ENCODE results near the gene KCNQ2. TPM values are rescaled to one million over a fixed set of nuclear protein-coding genes. Genes with fewer than 3 reads are reported as not detected.

Gene KCNQ2
- total RNA-seq, 1 donor from 2014 or later = not detected

GRCh38 chr20:63397155-63397843, 75.2 kb downstream of the KCNQ2 start:
- no peak overlapping the region for H3K4me3 Mint-ChIP-seq
- no peaks in the 10 kb centered on the region for H3K27me3 Mint-ChIP-seq (ENCODE audit: insufficient read depth)
- no peak for DNase-seq (ENCODE audit: low spot score)
- H3K4me1 Mint-ChIP-seq (ENCODE audit: low read depth) = no peaks in the 10 kb centered on the region
- H3K9me3 Mint-ChIP-seq = no peaks in the 10 kb centered on the region
- no peaks in the 10 kb centered on the region for H3K36me3 Mint-ChIP-seq (ENCODE audit: low read depth)
- intact Hi-C loops (cut with micrococcal nuclease) = no loop called here
- no peak overlapping the region for H3K27ac Mint-ChIP-seq

DNA sequence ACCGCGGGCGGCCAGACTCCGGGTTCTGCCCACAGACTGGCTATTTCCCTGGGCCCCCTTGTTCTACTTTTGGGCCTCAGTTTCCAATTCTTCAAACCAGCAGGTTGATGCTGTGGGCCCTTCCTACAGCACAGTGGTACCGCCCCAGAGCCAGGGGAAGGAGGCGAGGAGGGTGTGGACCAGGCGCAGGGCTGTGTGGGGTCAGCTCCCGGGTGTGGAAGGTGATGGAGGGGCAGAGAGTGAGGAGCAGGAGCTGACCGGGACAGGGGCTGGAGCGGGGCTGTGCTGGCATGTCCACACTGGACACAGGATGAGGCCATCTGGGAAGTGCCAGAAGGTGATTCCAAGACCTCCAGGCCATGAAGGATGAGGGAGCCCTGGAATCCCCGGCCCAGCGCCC, 76.2 kb downstream of the KCNQ2 start:
- Mint-ChIP-seq H3K4me3 (no peak overlapping the region), H3K27me3 (ENCODE audit: insufficient read depth) (no peaks in the 10 kb centered on the region), H3K36me3 (ENCODE audit: low read depth) (no peaks in the 10 kb centered on the region), H3K9me3 (no peaks in the 10 kb centered on the region), H3K4me1 (ENCODE audit: low read depth) (no peaks in the 10 kb centered on the region), H3K27ac (no peak overlapping the region)
- no peak for DNase-seq (ENCODE audit: low spot score)
- intact Hi-C loops (cut with micrococcal nuclease) = no loop called here

DNA sequence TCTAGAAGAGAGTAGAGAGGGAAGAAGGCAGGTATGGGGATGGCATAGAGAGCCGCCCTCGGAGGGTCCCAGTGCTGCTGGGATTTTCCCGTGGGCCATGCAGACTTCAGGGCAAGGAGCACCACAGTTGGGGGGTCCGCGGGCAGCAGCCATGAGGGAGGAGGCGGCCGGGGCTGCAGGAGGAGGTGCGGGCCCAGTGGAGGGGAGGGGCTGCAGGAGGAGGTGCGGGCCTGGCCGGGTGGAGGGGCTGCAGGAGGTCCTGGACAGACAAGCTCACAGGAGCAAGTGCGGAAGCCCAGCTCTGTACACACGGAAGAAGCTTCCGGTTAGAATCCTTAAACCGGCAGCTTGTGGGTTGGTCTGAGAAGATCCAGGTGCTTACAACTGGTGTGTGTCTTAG, 76.7 kb downstream of the KCNQ2 start:
- intact Hi-C loops (cut with micrococcal nuclease) = no loop called here
- Mint-ChIP-seq H3K9me3 (no peaks in the 10 kb centered on the region), H3K36me3 (ENCODE audit: low read depth) (no peaks in the 10 kb centered on the region), H3K4me1 (ENCODE audit: low read depth) (no peaks in the 10 kb centered on the region), H3K27ac (no peak overlapping the region), H3K4me3 (no peak overlapping the region), H3K27me3 (ENCODE audit: insufficient read depth) (no peaks in the 10 kb centered on the region)
- no peak for DNase-seq (ENCODE audit: low spot score)

GRCh38 chr20:63394920-63395455, 77.5 kb downstream of the KCNQ2 start:
- H3K4me3 Mint-ChIP-seq = no peak overlapping the region
- no peak for DNase-seq (ENCODE audit: low spot score)
- no peaks in the 10 kb centered on the region for H3K36me3 Mint-ChIP-seq (ENCODE audit: low read depth)
- H3K9me3 Mint-ChIP-seq = no peaks in the 10 kb centered on the region
- H3K4me1 Mint-ChIP-seq (ENCODE audit: low read depth) = no peaks in the 10 kb centered on the region
- H3K27me3 Mint-ChIP-seq (ENCODE audit: insufficient read depth) = no peaks in the 10 kb centered on the region
- intact Hi-C loops (cut with micrococcal nuclease) = no loop called here
- no peak overlapping the region for H3K27ac Mint-ChIP-seq

- H3K4me3 Mint-ChIP-seq = no peak overlapping the region
- no peaks in the 10 kb centered on the region for H3K36me3 Mint-ChIP-seq (ENCODE audit: low read depth)
Measured at GRCh38 chr20:63394069-63394919, 78.2 kb downstream of the KCNQ2 start.

DNA sequence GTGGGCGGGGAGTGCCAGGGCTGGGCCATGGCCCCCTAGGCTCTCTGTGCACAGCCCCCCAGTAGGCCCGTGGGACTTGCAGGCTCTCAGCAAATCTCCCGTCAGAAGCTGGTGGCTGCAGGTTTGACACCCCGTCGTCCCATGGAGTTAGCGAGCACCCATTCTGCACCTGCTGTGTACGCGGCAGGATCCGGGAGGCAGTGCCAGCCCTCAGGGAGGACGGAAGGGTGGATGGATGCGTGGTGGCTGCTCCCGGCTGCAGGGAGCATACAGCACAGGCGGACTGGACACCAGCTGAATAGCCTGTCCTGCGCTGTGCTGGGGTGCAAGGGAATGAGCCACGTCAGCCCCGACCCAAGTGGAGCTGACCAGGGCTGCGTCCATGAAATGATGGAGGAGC, 78.9 kb downstream of the KCNQ2 start:
- Mint-ChIP-seq H3K27ac (no peak overlapping the region), H3K4me3 (no peak overlapping the region), H3K27me3 (ENCODE audit: insufficient read depth) (no peaks in the 10 kb centered on the region), H3K36me3 (ENCODE audit: low read depth) (no peaks in the 10 kb centered on the region), H3K9me3 (no peaks in the 10 kb centered on the region), H3K4me1 (ENCODE audit: low read depth) (no peaks in the 10 kb centered on the region)
- intact Hi-C loops (cut with micrococcal nuclease) = no loop called here
- DNase-seq (ENCODE audit: low spot score) = no peak

More at GRCh38 chr20:63394069-63394919, 78.2 kb downstream of the KCNQ2 start:
- intact Hi-C loops (cut with micrococcal nuclease) = no loop called here
- DNase-seq (ENCODE audit: low spot score) = no peak
- Mint-ChIP-seq H3K4me1 (ENCODE audit: low read depth) (no peaks in the 10 kb centered on the region), H3K27ac (no peak overlapping the region), H3K27me3 (ENCODE audit: insufficient read depth) (no peaks in the 10 kb centered on the region), H3K9me3 (no peaks in the 10 kb centered on the region)

DNA sequence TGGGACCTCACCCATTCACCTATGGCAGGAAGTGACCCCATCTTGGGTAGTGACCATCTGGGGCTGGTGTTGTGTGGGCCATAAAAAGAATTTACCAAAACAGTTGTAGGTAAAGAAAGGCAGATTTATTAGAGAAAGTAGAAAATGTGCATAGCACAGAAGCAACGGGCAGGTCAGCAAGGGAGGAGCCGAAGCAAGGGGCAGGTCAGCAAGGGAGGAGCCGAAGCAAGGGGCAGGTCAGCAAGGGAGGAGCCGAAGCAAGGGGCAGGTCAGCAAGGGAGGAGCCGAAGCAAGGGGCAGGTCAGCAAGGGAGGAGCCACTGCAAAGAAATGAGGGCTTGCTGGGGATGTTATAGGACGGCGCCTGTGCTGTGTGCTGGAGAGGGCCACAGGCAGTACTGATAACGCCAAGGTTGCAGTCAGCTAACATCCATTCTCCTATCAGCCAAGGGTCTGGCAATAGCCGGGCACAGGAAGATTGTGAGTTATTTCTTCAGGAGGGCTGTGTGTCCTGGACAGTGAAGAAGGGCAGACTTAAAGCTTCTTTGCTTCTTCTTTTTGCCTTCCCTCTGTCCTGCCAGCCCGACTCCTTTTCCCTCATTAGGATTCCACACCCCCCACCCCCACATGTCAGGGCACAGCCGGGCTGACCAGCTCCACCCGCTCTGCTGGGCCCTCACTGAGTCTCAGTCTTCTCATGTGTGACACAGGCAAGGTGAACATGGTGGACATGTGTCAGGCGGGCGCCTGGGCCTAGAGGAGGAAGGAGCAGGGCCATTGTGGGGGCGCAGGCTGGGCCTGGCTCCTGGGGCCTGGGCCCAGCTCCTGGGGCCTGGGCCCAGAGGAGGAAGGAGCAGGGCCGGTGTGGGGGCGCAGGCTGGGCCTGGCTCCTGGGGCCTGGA, 79.7 kb downstream of the KCNQ2 start:
- no peak overlapping the region for H3K4me3 Mint-ChIP-seq
- H3K27ac Mint-ChIP-seq = no peak overlapping the region
- intact Hi-C loops (cut with micrococcal nuclease) = no loop called here
- no peaks in the 10 kb centered on the region for H3K4me1 Mint-ChIP-seq (ENCODE audit: low read depth)
- peaks cover 5% of the 10 kb centered on the region for H3K9me3 Mint-ChIP-seq
- no peaks in the 10 kb centered on the region for H3K27me3 Mint-ChIP-seq (ENCODE audit: insufficient read depth)
- no peaks in the 10 kb centered on the region for H3K36me3 Mint-ChIP-seq (ENCODE audit: low read depth)
- DNase-seq (ENCODE audit: low spot score) = no peak

GRCh38 chr20:63387917-63388316, 84.5 kb downstream of the KCNQ2 start:
- Mint-ChIP-seq H3K27ac (no peak overlapping the region), H3K4me1 (ENCODE audit: low read depth) (no peaks in the 10 kb centered on the region), H3K9me3 (peaks cover 29% of the 10 kb centered on the region), H3K27me3 (ENCODE audit: insufficient read depth) (no peaks in the 10 kb centered on the region), H3K4me3 (no peak overlapping the region), H3K36me3 (ENCODE audit: low read depth) (no peaks in the 10 kb centered on the region)
- intact Hi-C loops (cut with micrococcal nuclease) = no loop called here
- DNase-seq (ENCODE audit: low spot score) = no peak

DNA sequence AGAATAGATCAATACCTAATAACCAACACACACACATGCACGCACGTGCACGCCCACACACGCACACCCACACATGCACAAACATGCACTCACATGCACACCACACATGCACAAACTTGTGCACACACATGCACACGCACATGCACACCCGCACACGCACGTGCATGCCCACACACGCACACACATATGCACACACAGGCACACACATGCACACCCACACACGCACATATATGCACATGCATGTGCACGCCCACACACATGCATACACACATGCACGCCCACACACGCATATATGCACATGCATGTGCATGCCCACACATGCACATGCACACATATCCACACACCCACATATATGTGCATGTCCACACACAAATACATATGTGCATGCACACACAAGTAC, 85.1 kb downstream of the KCNQ2 start:
- no peak for DNase-seq (ENCODE audit: low spot score)
- H3K27me3 Mint-ChIP-seq (ENCODE audit: insufficient read depth) = no peaks in the 10 kb centered on the region
- intact Hi-C loops (cut with micrococcal nuclease) = no loop called here
- peaks cover 29% of the 10 kb centered on the region for H3K9me3 Mint-ChIP-seq
- H3K27ac Mint-ChIP-seq = no peak overlapping the region
- H3K4me3 Mint-ChIP-seq = no peak overlapping the region
- no peaks in the 10 kb centered on the region for H3K36me3 Mint-ChIP-seq (ENCODE audit: low read depth)
- H3K4me1 Mint-ChIP-seq (ENCODE audit: low read depth) = no peaks in the 10 kb centered on the region

DNA sequence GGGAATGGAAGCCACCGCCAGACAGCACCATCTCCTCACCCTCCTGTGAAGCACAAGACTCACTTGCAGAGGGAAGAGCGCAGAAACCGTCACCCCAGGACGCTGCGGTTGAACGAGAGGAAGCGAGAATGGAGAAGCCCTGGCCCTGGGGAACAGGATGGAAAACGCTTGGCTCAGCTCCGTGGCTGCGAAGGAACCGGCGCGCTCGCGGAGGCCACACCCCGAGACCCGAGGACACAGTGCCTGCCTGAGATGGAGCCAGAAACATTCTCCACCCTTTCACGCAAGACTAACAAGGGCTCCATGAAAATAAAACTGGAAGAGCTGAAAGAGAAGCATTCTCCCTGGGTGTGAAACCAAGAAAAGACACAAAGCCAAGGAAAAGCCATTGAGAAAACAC, 86.0 kb downstream of the KCNQ2 start:
- H3K27me3 Mint-ChIP-seq (ENCODE audit: insufficient read depth) = no peaks in the 10 kb centered on the region
- no peak for DNase-seq (ENCODE audit: low spot score)
- no peak overlapping the region for H3K4me3 Mint-ChIP-seq
- no peaks in the 10 kb centered on the region for H3K4me1 Mint-ChIP-seq (ENCODE audit: low read depth)
- intact Hi-C loops (cut with micrococcal nuclease) = no loop called here
- H3K36me3 Mint-ChIP-seq (ENCODE audit: low read depth) = no peaks in the 10 kb centered on the region
- peaks cover 29% of the 10 kb centered on the region for H3K9me3 Mint-ChIP-seq
- no peak overlapping the region for H3K27ac Mint-ChIP-seq

GRCh38 chr20:63385819-63386218, 86.6 kb downstream of the KCNQ2 start:
- Mint-ChIP-seq H3K27ac (no peak overlapping the region), H3K36me3 (ENCODE audit: low read depth) (no peaks in the 10 kb centered on the region), H3K4me1 (ENCODE audit: low read depth) (no peaks in the 10 kb centered on the region), H3K27me3 (ENCODE audit: insufficient read depth) (no peaks in the 10 kb centered on the region), H3K9me3 (peaks cover 29% of the 10 kb centered on the region), H3K4me3 (no peak overlapping the region)
- no peak for DNase-seq (ENCODE audit: low spot score)
- intact Hi-C loops (cut with micrococcal nuclease) = no loop called here

GRCh38 chr20:63384336-63384735, 88.1 kb downstream of the KCNQ2 start:
- Mint-ChIP-seq H3K36me3 (ENCODE audit: low read depth) (no peaks in the 10 kb centered on the region), H3K4me3 (no peak overlapping the region), H3K27ac (no peak overlapping the region), H3K27me3 (ENCODE audit: insufficient read depth) (peaks cover 2% of the 10 kb centered on the region), H3K4me1 (ENCODE audit: low read depth) (no peaks in the 10 kb centered on the region), H3K9me3 (peaks cover 29% of the 10 kb centered on the region)
- DNase-seq (ENCODE audit: low spot score) = no peak
- intact Hi-C loops (cut with micrococcal nuclease) = no loop called here

Data from activated T-helper 1 cell treated with anti-CD3 and anti-CD28 coated beads, Interleukin-12 subunit alpha, Interleukin-12 subunit beta, Interleukin-2, Interleukin-4 antibody, amounts not matched to agents 30 ng/mL and 10 ng/mL and 1 ng/mL, durations not matched to agents 14 hours and 24 hours and 36 hours (primary cell).